H1 (cell line): ENCODE results near the gene RASGEF1C. TPM values are rescaled to one million over a fixed set of nuclear protein-coding genes. Genes with fewer than 3 reads are reported as not detected.

Source experiments
- CTCF ChIA-PET: fragments of 300-600 bp; sonication (Branson Sonifier 250); formaldehyde crosslinking; loops from one replicate; lab custom pipeline; 2021; ENCODE audit not compliant: partially characterized antibody; lab: Charles Lee
- POLR2A ChIA-PET: fragments of 300-600 bp; sonication (Branson Sonifier 250); formaldehyde crosslinking; loops from one replicate; lab custom pipeline; 2021; ENCODE audit warnings: inconsistent platforms; ENCODE audit not compliant: partially characterized antibody; lab: Charles Lee
- DNase-seq, 2 experiments: peaks; one replicate each; pipeline versions ENCODE4 v3.0.0 to v3.0.0-alpha.2; 2010 to 2022; ENCODE audit warnings: low spot score in 2 of 2, low read depth in 1 of 2, mixed read lengths in 1 of 2
- FAIRE-seq: peaks from 2 replicates; lab custom pipeline; 2011; peaks lifted over from hg19 to GRCh38; lab: Jason Lieb, UNC
- H2AFZ ChIP-seq: 2 replicates; pipeline ENCODE4 v1.8.1; 2012; ENCODE audit warnings: low read length, inconsistent platforms
- H2AK5ac ChIP-seq: 2 replicates; pipeline ENCODE4 v1.6.1; 2013; ENCODE audit warnings: low read depth, low read length
- H2BK120ac ChIP-seq: replicated peaks from 2 replicates; pipeline ENCODE3; 2013; ENCODE audit warnings: low read depth, low read length, inconsistent platforms
- H2BK12ac ChIP-seq: 2 replicates; pipeline ENCODE4 v1.6.1; 2013; ENCODE audit warnings: low read depth, low read length
- H2BK15ac ChIP-seq: 2 replicates; pipeline ENCODE4 v1.6.1; 2013; ENCODE audit warnings: low read length
- H2BK20ac ChIP-seq: 2 replicates; pipeline ENCODE4 v1.6.1; 2013; ENCODE audit warnings: low read length
- H2BK5ac ChIP-seq: 2 replicates; pipeline ENCODE4 v1.6.1; 2013; ENCODE audit warnings: low read depth, low read length
- H3K14ac ChIP-seq: 2 replicates; pipeline ENCODE4 v1.6.1; 2013; ENCODE audit warnings: inconsistent platforms; ENCODE audit not compliant: insufficient read length
- H3K18ac ChIP-seq: 2 replicates; pipeline ENCODE4 v1.6.1; 2013; ENCODE audit warnings: low read length; ENCODE audit errors: extremely low read depth
- H3K23ac ChIP-seq: 2 replicates; pipeline ENCODE4 v1.6.1; 2013; ENCODE audit warnings: inconsistent platforms; ENCODE audit not compliant: insufficient read length
- H3K23me2 ChIP-seq: 2 replicates; pipeline ENCODE4 v1.6.1; 2013; ENCODE audit warnings: low read depth, low read length
- H3K27ac ChIP-seq: 2 replicates; pipeline ENCODE4 v1.6.1; 2011; ENCODE audit warnings: low read depth, low read length, inconsistent platforms
- H3K27me3 ChIP-seq, 4 experiments: replicated peaks in 1 of 4; 1 replicate in 1 of 4; 2 replicates in 3 of 4; pipeline versions ENCODE4 v1.6.1 to v1.8.1; 2011 to 2013; ENCODE audit warnings: low read length in 3 of 4, mild to moderate bottlenecking in 3 of 4, inconsistent platforms in 2 of 4, mixed read lengths in 2 of 4, moderate library complexity in 1 of 4; ENCODE audit not compliant: control insufficient read depth in 3 of 4, insufficient read depth in 3 of 4; ENCODE audit errors: extremely low read depth in 1 of 4
- H3K36me3 ChIP-seq, 4 experiments: 2 replicates each; pipeline versions ENCODE4 v1.6.1 to v1.8.1; 2011 to 2013; ENCODE audit warnings: mild to moderate bottlenecking in 4 of 4, low read length in 3 of 4, moderate library complexity in 2 of 4, control low read depth in 1 of 4, inconsistent platforms in 1 of 4; ENCODE audit not compliant: insufficient read depth in 4 of 4, control insufficient read depth in 2 of 4
- H3K4ac ChIP-seq: replicated peaks from 2 replicates; pipeline ENCODE3; 2013; ENCODE audit warnings: low read length, low read depth, mixed read lengths, inconsistent platforms; ENCODE audit not compliant: insufficient read length
- H3K4me1 ChIP-seq, 4 experiments: replicated peaks in 1 of 4; 1 replicate in 1 of 4; 2 replicates in 3 of 4; pipeline versions ENCODE4 v1.6.1 to v1.8.1; 2011 to 2013; ENCODE audit warnings: low read length in 3 of 4, inconsistent platforms in 2 of 4, mixed read lengths in 1 of 4; ENCODE audit not compliant: insufficient read depth in 4 of 4, control insufficient read depth in 3 of 4
- H3K4me2 ChIP-seq, 2 experiments: 2 replicates each; pipeline versions ENCODE4 v1.6.1 to v1.8.1; 2011 to 2013; ENCODE audit warnings: low read depth in 2 of 2, low read length in 2 of 2, control low read depth in 1 of 2, inconsistent platforms in 1 of 2, mild to moderate bottlenecking in 1 of 2; ENCODE audit not compliant: insufficient read depth in 1 of 2
- H3K4me3 ChIP-seq, 4 experiments: fragments of 200-600, 300-600 bp in 1 of 4; sonication (generic), shearing (Covaris generic), sonication (Bioruptor Twin) in 1 of 4; 2 replicates each; pipeline versions ENCODE4 v1.5.1 to v1.8.1; 2011 to 2016; ENCODE audit warnings: low read length in 4 of 4, low read depth in 3 of 4, control low read depth in 2 of 4, inconsistent platforms in 2 of 4, mild to moderate bottlenecking in 2 of 4, mixed read lengths in 1 of 4, moderate library complexity in 1 of 4; ENCODE audit not compliant: insufficient read depth in 2 of 4; ENCODE audit errors: extremely low read depth in 1 of 4
- H3K56ac ChIP-seq: replicated peaks from 2 replicates; pipeline ENCODE3; 2013; ENCODE audit warnings: low read depth, mild to moderate bottlenecking, mixed read lengths, low read length, inconsistent platforms; ENCODE audit not compliant: insufficient read length
- H3K79me1 ChIP-seq: 2 replicates; pipeline ENCODE4 v1.6.1; 2013; ENCODE audit warnings: low read depth, low read length, control low read depth
- H3K79me2 ChIP-seq, 2 experiments: 2 replicates each; pipeline versions ENCODE4 v1.6.1 to v1.8.1; 2012 to 2013; ENCODE audit warnings: low read length in 2 of 2, mild to moderate bottlenecking in 2 of 2, inconsistent platforms in 1 of 2; ENCODE audit not compliant: insufficient read depth in 2 of 2, control insufficient read depth in 1 of 2
- H3K9ac ChIP-seq, 4 experiments: replicated peaks in 1 of 4; 1 replicate in 1 of 4; 2 replicates in 3 of 4; pipeline versions ENCODE4 v1.6.1 to v1.8.1; 2011 to 2013; ENCODE audit warnings: low read depth in 3 of 4, low read length in 3 of 4, control low read depth in 2 of 4, mild to moderate bottlenecking in 2 of 4, moderate library complexity in 2 of 4, inconsistent platforms in 1 of 4; ENCODE audit errors: extremely low read depth in 1 of 4
- H3K9me3 ChIP-seq, 2 experiments: 2 replicates each; pipeline versions ENCODE4 v1.6.1 to v1.8.1; 2012 to 2013; ENCODE audit warnings: mild to moderate bottlenecking in 2 of 2, moderate library complexity in 2 of 2, control low read depth in 1 of 2, inconsistent platforms in 1 of 2, low read depth in 1 of 2, low read length in 1 of 2, mixed read lengths in 1 of 2; ENCODE audit not compliant: insufficient read depth in 2 of 2
- H4K20me1 ChIP-seq, 2 experiments: replicated peaks in 1 of 2; 2 replicates each; pipeline versions ENCODE3 to v1.8.1; 2011 to 2013; ENCODE audit warnings: inconsistent platforms in 2 of 2, low read length in 2 of 2, mild to moderate bottlenecking in 1 of 2; ENCODE audit not compliant: insufficient read depth in 2 of 2, control insufficient read depth in 1 of 2
- H4K5ac ChIP-seq: 2 replicates; pipeline ENCODE4 v1.6.1; 2013; ENCODE audit warnings: low read length, low read depth, mixed read lengths, inconsistent platforms; ENCODE audit not compliant: insufficient read length
- H4K8ac ChIP-seq: 2 replicates; pipeline ENCODE4 v1.8.0; 2013; ENCODE audit warnings: mild to moderate bottlenecking, moderate library complexity, low read length, inconsistent platforms; ENCODE audit not compliant: insufficient read depth; ENCODE audit errors: extremely low read depth
- H4K91ac ChIP-seq: replicated peaks from 2 replicates; pipeline ENCODE3; 2013; ENCODE audit warnings: low read length, mixed read lengths, inconsistent platforms; ENCODE audit not compliant: insufficient read length
- CTCF ChIP-seq, 3 experiments: IDR thresholded peaks; 1 replicate in 2 of 3; 2 replicates in 1 of 3; pipeline versions ENCODE4 v1.5.1 to v1.6.1; 2011; ENCODE audit warnings: low read length in 3 of 3, mild to moderate bottlenecking in 3 of 3, inconsistent platforms in 2 of 3, low read depth in 1 of 3, moderate library complexity in 1 of 3; ENCODE audit not compliant: insufficient read depth in 1 of 3; ENCODE audit errors: control extremely low read depth in 1 of 3
- RAD21 ChIP-seq, 2 experiments: IDR thresholded peaks in 1 of 2; conservative IDR thresholded peaks in 1 of 2; 2 replicates each; pipeline ENCODE4 v1.6.1; 2011; ENCODE audit warnings: low read depth in 2 of 2, low read length in 2 of 2, improper control_type of control experiment in 1 of 2, inconsistent platforms in 1 of 2, mild to moderate bottlenecking in 1 of 2, moderate library complexity in 1 of 2
- USF2 ChIP-seq: IDR thresholded peaks from 2 replicates; pipeline ENCODE4 v1.6.1; 2011; ENCODE audit warnings: low read length, improper control_type of control experiment
- WGBS, 2 experiments: shearing (Covaris generic) in 1 of 2; methylation state at CpG; one replicate each; pipeline versions ENCODE4 v1.1.6 to v1.1.7; 2013 to 2015; ENCODE audit warnings: low lambda C conversion rate in 2 of 2, mixed read lengths in 2 of 2, inconsistent platforms in 1 of 2, low coverage in 1 of 2, missing lambda C conversion rate in 1 of 2; ENCODE audit not compliant: insufficient replicate concordance in 2 of 2, insufficient coverage in 1 of 2, insufficient read length in 1 of 2; ENCODE audit errors: extremely low coverage in 1 of 2, missing lambda C conversion rate in 1 of 2; 5-methylcytosine and 5-hydroxymethylcytosine counted together
- polyA plus RNA-seq, 7 experiments: library from polyadenylated mRNA; depleted of rRNA in 3 of 7; stranded (reverse) in 5 of 7; unstranded in 2 of 7; fragments of >200 nt in 5 of 7; fragments of 200-250 nt in 2 of 7; gene quantifications; 1 replicate in 5 of 7; 2 replicates in 1 of 7; 4 replicates in 1 of 7; pipeline versions ENCODE4 v1.2.1 to v1.2.3, GENCODE V29; 2011 to 2013; ENCODE audit warnings: missing spikeins in 2 of 7, mixed read lengths in 2 of 7
- total RNA-seq: library from RNA; stranded (reverse); fragmentation: NEBNext Ultra II Directional; extraction: Animal tissue kit (Norgen Biotek cat#: 25700); gene quantifications from 2 replicates; pipeline ENCODE4 v1.2.1, GENCODE V29; 2021

The RASGEF1C gene
- total and polyA plus RNA-seq, 2 of the 8 experiments (the other 6 are each of a cell fraction or from before 2014, with no cell fraction given), result 0.26 to 0.61 TPM

GRCh38 chr5:180161420-180162303 lies 47.3 kb downstream of the RASGEF1C start:
- Histone ChIP-seq H3K23ac (no peak overlapping the region), H3K4ac (no peak overlapping the region), H3K4me3 (no peak overlapping the region), H4K5ac (no peak overlapping the region), H2BK12ac (no peak overlapping the region), H3K23me2 (no peaks in the 10 kb centered on the region), H2AFZ (no peak overlapping the region), H3K36me3 (no peaks in the 10 kb centered on the region), H2BK5ac (no peak overlapping the region), H3K27me3 (no peaks in the 10 kb centered on the region), H4K91ac (no peak overlapping the region), H2AK5ac (no peak overlapping the region), H3K14ac (no peak overlapping the region), H3K4me2 (no peak overlapping the region), H4K8ac (no peak overlapping the region; the same call in 1 of the 2 replicates), H3K79me1 (no peaks in the 10 kb centered on the region), H3K9ac (no peak overlapping the region), H2BK15ac (no peak overlapping the region), H2BK20ac (no peak overlapping the region), H2BK120ac (no peak overlapping the region), H3K4me1 (no peaks in the 10 kb centered on the region; a peak in 1 of 7 replicates), H3K79me2 (no peaks in the 10 kb centered on the region), H3K9me3 (no peaks in the 10 kb centered on the region), H3K56ac (no peak overlapping the region), H3K18ac (no peak overlapping the region), H3K27ac (no peak overlapping the region), H4K20me1 (no peaks in the 10 kb centered on the region)
- ChIA-PET CTCF (interaction anchor here (0.7 to 1.9 kb wide), 5 partner anchors 10 to 48 kb away, joined by 3 to 5 read pairs (median 4); no protein-coding TSS in a partner anchor), POLR2A (no interaction called here)
- peak; percentile 30 to 43 (median 38); a peak in 3 of 4 replicates for TF ChIP-seq CTCF (IDR thresholded peaks at IDR 0.05; ENCODE audit: control extremely low read depth in 1 of 3, insufficient read depth in 1 of 3, low read depth in 1 of 3, low read length in 3 of 3)
- no peak for TF ChIP-seq USF2
- peak; percentile 46 to 59 for TF ChIP-seq RAD21 (IDR thresholded peaks at IDR 0.05 in 1 of 2, conservative IDR thresholded peaks at IDR 0.05 in 1 of 2; ENCODE audit: low read depth in 2 of 2, low read length in 2 of 2)
- DNase-seq (no peak), FAIRE-seq (peak; percentile 7)
- WGBS, 2 experiments, result 90% methylated on average over 22 of the region's 39 CpGs; no CpG with 5 or more reads in 1 of the 2 experiments
